ENCODE results near the gene ALOXE3.

The ALOXE3 gene

GRCh38 chr17:8046306-8046928 lies 71.9 kb downstream of the ALOXE3 start:
- no peak for DNase-seq

All from central memory CD4-positive, alpha-beta T cell (primary cell).